Stimulated activated CD8-positive, alpha-beta memory T cell treated with anti-CD3 and anti-CD28 coated beads, Interleukin-2, amount 100 ng/mL, for 1 hour (primary cell): ENCODE results near the gene PRDM16.

Experiments
- DNase-seq, 2 donors: peaks; one replicate each; pipeline ENCODE4 v3.0.0-alpha.2; 2020; ENCODE audit warnings: low read depth in 2 of 2

Gene PRDM16

GRCh38 chr1:3068564-3069431, at the start of gene PRDM16:
Gene PRDM16 (plus strand): TSS chr1:3069203. CDS start chr1:3069260, 57 bp downstream.
- DNase-seq = no peak

GRCh38 chr1:3019516-3020051, 49.4 kb upstream of the PRDM16 start:
- no peak for DNase-seq

- DNase-seq = no peak
Observed at GRCh38 chr1:3020263-3020909, 48.6 kb upstream of the PRDM16 start.

GRCh38 chr1:3021233-3021671, 47.8 kb upstream of the PRDM16 start, which contains the start of gene ACTRT2:
Gene ACTRT2 (plus strand): TSS chr1:3021467. CDS start chr1:3021687, 220 bp downstream.
- DNase-seq = no peak

GRCh38 chr1:3021801-3022401, 47.1 kb upstream of the PRDM16 start:
- no peak for DNase-seq

- no peak for DNase-seq
Observed at GRCh38 chr1:3022511-3022973, 46.5 kb upstream of the PRDM16 start.

GRCh38 chr1:3022976-3023375, 46.0 kb upstream of the PRDM16 start:
- no peak for DNase-seq

GRCh38 chr1:3024019-3024418, 45.0 kb upstream of the PRDM16 start:
- DNase-seq = no peak

GRCh38 chr1:3024588-3024987, 44.4 kb upstream of the PRDM16 start:
- no peak for DNase-seq

- no peak for DNase-seq
Observed at GRCh38 chr1:3026124-3026523, 42.9 kb upstream of the PRDM16 start.

- DNase-seq = no peak
Observed at GRCh38 chr1:3026581-3027391, 42.2 kb upstream of the PRDM16 start.

GRCh38 chr1:3027611-3028371, 41.2 kb upstream of the PRDM16 start:
- DNase-seq = no peak

GRCh38 chr1:3028531-3029282, 40.3 kb upstream of the PRDM16 start:
- DNase-seq = no peak

- no peak for DNase-seq
Observed at GRCh38 chr1:3029481-3029961, 39.5 kb upstream of the PRDM16 start.

- no peak for DNase-seq
Observed at GRCh38 chr1:3029991-3030662, 38.9 kb upstream of the PRDM16 start.

GRCh38 chr1:3030663-3031381, 38.2 kb upstream of the PRDM16 start:
- no peak for DNase-seq

GRCh38 chr1:3031401-3032221, 37.4 kb upstream of the PRDM16 start:
- no peak for DNase-seq
